ENCODE results near the gene ETV6.
"Not testable (repeated sequence)": the region's sequence is repeated elsewhere in the genome, so short reads cannot be mapped to it uniquely, and the experiment has no call there.

GRCh38 chr12:11909406-11909805 lies 259.9 kb downstream of the ETV6 start:
- TF ChIP-seq CTCF (optimal IDR thresholded peaks at IDR 0.05 in 1 of 3, IDR thresholded peaks at IDR 0.05 in 1 of 3, conservative IDR thresholded peaks at IDR 0.05 in 1 of 3; ENCODE audit: extremely low read depth in 1 of 3, insufficient read depth in 2 of 3, low read length in 3 of 3); EZH2 (IDR thresholded peaks at IDR 0.05; ENCODE audit: low read length): not testable (repeated sequence)
